ENCODE data around the gene MINDY3.

The MINDY3 gene

DNA sequence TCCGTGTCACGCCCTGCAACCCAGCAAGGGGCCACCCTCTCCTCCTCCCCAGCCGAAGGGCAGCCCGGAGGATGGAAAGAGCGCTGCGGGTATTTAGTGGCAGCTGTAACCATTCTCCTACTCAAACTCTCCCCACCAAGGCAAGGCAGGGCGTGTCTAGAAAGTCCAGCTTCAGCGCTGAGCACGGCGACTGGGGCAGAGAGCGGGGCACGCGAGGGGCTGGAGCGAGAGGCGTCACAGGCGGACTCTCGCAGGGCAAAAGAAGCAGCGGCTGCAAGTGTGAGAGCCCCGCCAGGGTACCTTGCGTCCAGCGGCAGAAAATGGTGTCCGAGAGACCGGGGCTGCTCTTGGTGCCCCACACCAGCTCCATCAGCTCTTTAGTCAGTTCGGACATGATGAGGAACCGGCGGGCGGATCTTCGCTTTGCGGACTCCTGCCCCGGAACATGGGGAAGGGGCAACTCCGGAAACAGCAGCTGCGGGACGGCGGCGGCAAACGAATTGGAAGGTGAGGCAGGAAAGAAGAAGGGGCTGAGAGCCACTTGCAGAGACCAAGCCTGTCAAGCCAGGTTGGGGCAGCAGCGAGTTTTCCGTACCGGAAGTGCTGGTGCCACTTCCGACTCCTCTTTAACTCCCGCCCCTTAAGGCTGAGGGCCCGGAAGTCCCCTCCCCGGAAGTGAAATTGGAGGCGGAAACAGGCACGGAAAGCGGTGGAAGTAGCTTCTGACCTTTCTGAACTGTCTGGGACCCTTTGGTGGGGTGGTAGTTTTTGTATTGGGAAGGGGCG, at the start of gene MINDY3:
Gene MINDY3 (minus strand): TSS at position 602 of the 786 bp plus-strand sequence. CDS start 208 bp downstream, at position 394.
- peak; percentile 74 for DNase-seq (ENCODE audit: low read depth)
- TF ChIP-seq, protein P1, sequence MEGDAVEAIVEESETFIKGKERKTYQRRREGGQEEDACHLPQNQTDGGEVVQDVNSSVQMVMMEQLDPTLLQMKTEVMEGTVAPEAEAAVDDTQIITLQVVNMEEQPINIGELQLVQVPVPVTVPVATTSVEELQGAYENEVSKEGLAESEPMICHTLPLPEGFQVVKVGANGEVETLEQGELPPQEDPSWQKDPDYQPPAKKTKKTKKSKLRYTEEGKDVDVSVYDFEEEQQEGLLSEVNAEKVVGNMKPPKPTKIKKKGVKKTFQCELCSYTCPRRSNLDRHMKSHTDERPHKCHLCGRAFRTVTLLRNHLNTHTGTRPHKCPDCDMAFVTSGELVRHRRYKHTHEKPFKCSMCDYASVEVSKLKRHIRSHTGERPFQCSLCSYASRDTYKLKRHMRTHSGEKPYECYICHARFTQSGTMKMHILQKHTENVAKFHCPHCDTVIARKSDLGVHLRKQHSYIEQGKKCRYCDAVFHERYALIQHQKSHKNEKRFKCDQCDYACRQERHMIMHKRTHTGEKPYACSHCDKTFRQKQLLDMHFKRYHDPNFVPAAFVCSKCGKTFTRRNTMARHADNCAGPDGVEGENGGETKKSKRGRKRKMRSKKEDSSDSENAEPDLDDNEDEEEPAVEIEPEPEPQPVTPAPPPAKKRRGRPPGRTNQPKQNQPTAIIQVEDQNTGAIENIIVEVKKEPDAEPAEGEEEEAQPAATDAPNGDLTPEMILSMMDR (conservative IDR thresholded peaks at IDR 0.05; ENCODE audit: low read depth, low read length) = no peak
- H3K4me3 ChIP-seq (ENCODE audit: low read depth, low read length) = peak within 1 kb of the TSS; percentile 77

DNA sequence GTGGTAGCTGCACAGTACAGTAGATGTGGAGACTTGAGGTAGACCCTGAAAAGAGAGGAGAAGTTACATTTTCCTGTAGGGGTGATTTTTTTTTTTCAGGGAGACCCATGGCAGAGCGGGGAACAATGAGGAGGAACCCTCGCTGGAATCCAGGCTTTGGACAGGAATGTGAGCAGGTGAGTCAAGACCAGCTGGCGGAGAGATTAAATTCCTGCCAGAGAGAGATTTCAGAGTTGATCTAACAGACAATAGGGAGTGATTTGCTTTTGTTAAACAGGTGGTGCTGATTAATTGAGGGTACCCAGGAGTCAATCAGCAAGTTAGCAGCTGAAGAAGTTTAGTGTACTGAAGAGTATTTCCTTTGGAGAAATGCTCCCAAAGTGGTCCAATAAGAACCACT, 41.6 kb upstream of the MINDY3 start:
- TF ChIP-seq, protein P1 (conservative IDR thresholded peaks at IDR 0.05; ENCODE audit: low read depth, low read length) = no peak
- no peak for DNase-seq (ENCODE audit: low read depth)
- no peak overlapping the region for H3K4me3 ChIP-seq (ENCODE audit: low read depth, low read length)

DNA sequence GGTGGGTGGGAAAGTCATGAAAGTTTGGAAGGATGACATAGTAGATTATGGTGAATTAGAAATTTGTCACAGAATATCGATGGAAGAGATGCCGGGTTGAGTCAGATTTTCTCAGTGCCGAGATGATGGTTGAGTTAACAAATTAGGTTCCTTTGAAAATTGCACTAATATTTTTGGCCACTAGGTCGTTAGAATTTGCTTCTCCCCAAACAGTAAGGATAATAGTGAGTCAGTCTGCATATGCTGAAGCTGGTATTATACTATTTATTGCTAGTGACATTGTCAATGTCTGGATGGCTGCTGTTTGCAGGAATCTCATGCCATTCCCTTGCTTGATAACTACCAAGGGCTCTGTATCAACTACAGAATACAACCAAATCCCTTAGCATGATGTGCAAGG, 37.7 kb upstream of the MINDY3 start:
- TF ChIP-seq, protein P1 (conservative IDR thresholded peaks at IDR 0.05; ENCODE audit: low read depth, low read length) = peak; percentile 49
- H3K4me3 ChIP-seq (ENCODE audit: low read depth, low read length) = no peak overlapping the region
- peak; percentile 57 for DNase-seq (ENCODE audit: low read depth)

DNA sequence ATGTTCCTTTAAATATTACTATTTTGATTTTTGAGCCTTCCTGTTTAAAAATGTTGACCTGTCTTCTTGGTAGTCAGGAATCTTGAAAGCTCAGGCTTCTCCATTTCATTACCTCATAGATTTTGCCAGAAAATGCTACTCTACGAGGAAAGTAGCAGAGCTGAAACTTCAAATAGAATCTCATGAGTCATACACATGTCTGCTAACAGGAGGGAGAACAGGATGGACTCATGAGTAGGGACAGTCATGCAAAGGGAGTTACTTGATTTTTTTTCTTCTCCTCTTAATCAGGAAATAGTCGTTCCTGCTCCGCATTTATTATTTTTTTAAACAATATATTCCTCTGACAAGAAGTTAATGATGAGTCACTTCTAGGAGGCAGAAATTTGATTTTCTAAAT, 37.0 kb upstream of the MINDY3 start:
- TF ChIP-seq, protein P1 (conservative IDR thresholded peaks at IDR 0.05; ENCODE audit: low read depth, low read length) = no peak
- H3K4me3 ChIP-seq (ENCODE audit: low read depth, low read length) = no peak overlapping the region
- peak; percentile 68 for DNase-seq (ENCODE audit: low read depth)

DNA sequence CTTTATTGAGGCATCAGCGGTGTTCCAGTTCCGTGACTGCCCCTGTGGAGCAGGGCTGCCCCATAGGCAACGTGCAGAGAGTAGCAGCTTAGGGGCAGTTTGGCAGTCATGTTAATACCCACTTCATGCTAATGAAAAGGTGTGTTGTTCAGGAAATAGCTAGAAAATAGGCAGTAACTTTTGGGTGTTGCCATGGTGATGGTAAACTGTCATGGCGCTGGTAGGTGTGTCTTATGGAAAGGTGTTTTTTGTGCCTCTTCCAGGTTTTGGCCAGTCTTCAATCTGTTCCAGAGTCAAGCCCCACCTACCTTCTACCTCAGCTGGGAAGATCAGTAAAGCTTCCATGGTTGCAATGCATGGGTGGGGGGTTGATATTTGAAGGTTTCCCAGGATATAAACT, 36.3 kb upstream of the MINDY3 start:
- H3K4me3 ChIP-seq (ENCODE audit: low read depth, low read length) = no peak overlapping the region
- TF ChIP-seq, protein P1 (conservative IDR thresholded peaks at IDR 0.05; ENCODE audit: low read depth, low read length) = no peak
- DNase-seq (ENCODE audit: low read depth) = no peak

DNA sequence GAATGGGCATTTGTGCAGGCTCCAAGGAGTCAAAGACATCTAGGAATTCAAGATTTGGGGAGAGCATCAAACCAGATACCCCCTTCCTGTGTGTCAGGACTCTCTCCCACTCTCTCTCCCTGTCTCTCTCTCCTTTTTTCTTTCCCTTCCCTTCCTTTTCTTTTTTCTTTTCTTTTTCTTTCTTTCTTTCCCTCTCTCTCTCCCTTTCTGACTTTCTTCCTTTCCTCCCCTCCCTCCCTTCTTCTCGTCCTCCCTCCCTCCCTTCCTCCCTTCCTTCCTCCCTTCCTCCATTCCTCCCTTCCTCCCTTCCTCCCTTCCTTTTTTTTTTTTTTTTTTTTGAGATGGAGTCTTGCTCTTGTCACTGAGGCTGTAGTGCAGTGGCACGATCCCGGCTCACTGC, 24.1 kb upstream of the MINDY3 start:
- H3K4me3 ChIP-seq (ENCODE audit: low read depth, low read length) = no peak overlapping the region
- TF ChIP-seq, protein P1 (conservative IDR thresholded peaks at IDR 0.05; ENCODE audit: low read depth, low read length) = no peak

DNA sequence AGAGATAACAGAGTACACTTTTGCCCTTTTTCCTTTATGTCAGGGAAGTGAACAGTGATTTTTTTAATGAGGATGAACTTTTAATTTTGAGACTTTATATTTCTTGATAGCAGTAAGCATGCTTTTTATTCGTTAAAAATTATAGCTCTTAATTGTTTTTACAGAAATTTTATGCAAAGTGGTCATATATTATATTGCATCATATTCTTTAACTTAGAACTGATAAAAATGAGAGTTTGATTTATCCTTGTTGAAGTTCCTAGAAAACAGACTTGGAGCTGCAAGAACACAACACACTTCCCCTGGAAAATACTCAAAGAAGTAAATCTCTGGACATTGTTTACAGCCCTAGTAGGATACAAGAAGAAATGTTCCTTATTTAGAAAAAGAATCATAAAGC, 21.2 kb upstream of the MINDY3 start:
- H3K4me3 ChIP-seq (ENCODE audit: low read depth, low read length) = no peak overlapping the region
- no peak for DNase-seq (ENCODE audit: low read depth)
- TF ChIP-seq, protein P1 (conservative IDR thresholded peaks at IDR 0.05; ENCODE audit: low read depth, low read length) = no peak

More for the DNA sequence above, 24.1 kb upstream of the MINDY3 start:
- DNase-seq (ENCODE audit: low read depth) = no peak

All from choroid plexus epithelial cell (primary cell).